ENCODE measurements around the gene PDZD7.

Gene PDZD7

GRCh38 chr10:101066146-101066895, 35.4 kb upstream of the PDZD7 start:
- Histone ChIP-seq H3K4me3 (ENCODE audit: low read length) (peak overlapping the region; percentile 71), H3K9ac (ENCODE audit: low read length) (no peak overlapping the region), H3K27ac (ENCODE audit: low read depth, low read length) (no peak overlapping the region), H3K4me1 (ENCODE audit: control insufficient read depth, insufficient read depth, low read length) (peaks cover 4% of the 10 kb centered on the region), H3K36me3 (ENCODE audit: control insufficient read depth, insufficient read depth, low read length) (no peaks in the 10 kb centered on the region), H3K27me3 (ENCODE audit: control insufficient read depth, insufficient read depth, low read length) (peaks cover 13% of the 10 kb centered on the region)

- H3K27ac ChIP-seq (ENCODE audit: low read depth, low read length): no peak overlapping the region
- H3K4me1 ChIP-seq (ENCODE audit: control insufficient read depth, insufficient read depth, low read length): peaks cover 4% of the 10 kb centered on the region
- peak overlapping the region; percentile 6 for H3K9ac ChIP-seq (ENCODE audit: low read length)
- H3K4me3 ChIP-seq (ENCODE audit: low read length): peak overlapping the region; percentile 71
- H3K27me3 ChIP-seq (ENCODE audit: control insufficient read depth, insufficient read depth, low read length): peaks cover 13% of the 10 kb centered on the region
- H3K36me3 ChIP-seq (ENCODE audit: control insufficient read depth, insufficient read depth, low read length): no peaks in the 10 kb centered on the region
Measured at GRCh38 chr10:101065481-101066145, 34.7 kb upstream of the PDZD7 start.

DNA sequence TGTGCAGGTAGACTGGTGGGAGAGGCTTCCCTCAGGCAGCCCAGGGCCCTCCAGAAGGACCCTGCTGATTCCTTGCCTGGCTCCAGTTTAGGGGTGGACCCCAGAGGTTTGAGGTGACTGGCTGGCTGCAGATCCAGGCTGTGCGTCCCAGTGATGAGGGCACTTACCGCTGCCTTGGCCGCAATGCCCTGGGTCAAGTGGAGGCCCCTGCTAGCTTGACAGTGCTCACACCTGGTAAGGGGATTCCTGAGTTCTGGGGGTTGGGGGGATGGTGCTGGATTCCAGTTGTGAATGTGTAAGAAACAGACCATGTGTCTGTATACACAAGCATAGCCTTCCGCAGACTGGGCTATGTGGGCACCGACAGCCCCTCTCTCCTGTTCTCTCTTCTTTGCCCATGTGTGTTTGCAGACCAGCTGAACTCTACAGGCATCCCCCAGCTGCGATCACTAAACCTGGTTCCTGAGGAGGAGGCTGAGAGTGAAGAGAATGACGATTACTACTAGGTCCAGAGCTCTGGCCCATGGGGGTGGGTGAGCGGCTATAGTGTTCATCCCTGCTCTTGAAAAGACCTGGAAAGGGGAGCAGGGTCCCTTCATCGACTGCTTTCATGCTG, 33.6 kb upstream of the PDZD7 start:
- H3K4me3 ChIP-seq (ENCODE audit: low read length): no peak overlapping the region
- H3K9ac ChIP-seq (ENCODE audit: low read length): no peak overlapping the region
- peaks cover 13% of the 10 kb centered on the region for H3K27me3 ChIP-seq (ENCODE audit: control insufficient read depth, insufficient read depth, low read length)
- no peaks in the 10 kb centered on the region for H3K36me3 ChIP-seq (ENCODE audit: control insufficient read depth, insufficient read depth, low read length)
- H3K4me1 ChIP-seq (ENCODE audit: control insufficient read depth, insufficient read depth, low read length): peaks cover 4% of the 10 kb centered on the region
- H3K27ac ChIP-seq (ENCODE audit: low read depth, low read length): no peak overlapping the region

GRCh38 chr10:101063548-101064414, 32.9 kb upstream of the PDZD7 start:
- peaks cover 13% of the 10 kb centered on the region for H3K27me3 ChIP-seq (ENCODE audit: control insufficient read depth, insufficient read depth, low read length)
- H3K27ac ChIP-seq (ENCODE audit: low read depth, low read length): no peak overlapping the region
- no peak overlapping the region for H3K9ac ChIP-seq (ENCODE audit: low read length)
- peak overlapping the region; percentile 83 for H3K4me3 ChIP-seq (ENCODE audit: low read length)
- peaks cover 4% of the 10 kb centered on the region for H3K4me1 ChIP-seq (ENCODE audit: control insufficient read depth, insufficient read depth, low read length)
- no peaks in the 10 kb centered on the region for H3K36me3 ChIP-seq (ENCODE audit: control insufficient read depth, insufficient read depth, low read length)

- Histone ChIP-seq H3K4me1 (ENCODE audit: control insufficient read depth, insufficient read depth, low read length) (peaks cover 4% of the 10 kb centered on the region), H3K36me3 (ENCODE audit: control insufficient read depth, insufficient read depth, low read length) (no peaks in the 10 kb centered on the region), H3K9ac (ENCODE audit: low read length) (no peak overlapping the region), H3K27ac (ENCODE audit: low read depth, low read length) (no peak overlapping the region), H3K4me3 (ENCODE audit: low read length) (peak overlapping the region; percentile 83), H3K27me3 (ENCODE audit: control insufficient read depth, insufficient read depth, low read length) (peaks cover 13% of the 10 kb centered on the region)
Measured at GRCh38 chr10:101063050-101063525, 32.2 kb upstream of the PDZD7 start.

DNA sequence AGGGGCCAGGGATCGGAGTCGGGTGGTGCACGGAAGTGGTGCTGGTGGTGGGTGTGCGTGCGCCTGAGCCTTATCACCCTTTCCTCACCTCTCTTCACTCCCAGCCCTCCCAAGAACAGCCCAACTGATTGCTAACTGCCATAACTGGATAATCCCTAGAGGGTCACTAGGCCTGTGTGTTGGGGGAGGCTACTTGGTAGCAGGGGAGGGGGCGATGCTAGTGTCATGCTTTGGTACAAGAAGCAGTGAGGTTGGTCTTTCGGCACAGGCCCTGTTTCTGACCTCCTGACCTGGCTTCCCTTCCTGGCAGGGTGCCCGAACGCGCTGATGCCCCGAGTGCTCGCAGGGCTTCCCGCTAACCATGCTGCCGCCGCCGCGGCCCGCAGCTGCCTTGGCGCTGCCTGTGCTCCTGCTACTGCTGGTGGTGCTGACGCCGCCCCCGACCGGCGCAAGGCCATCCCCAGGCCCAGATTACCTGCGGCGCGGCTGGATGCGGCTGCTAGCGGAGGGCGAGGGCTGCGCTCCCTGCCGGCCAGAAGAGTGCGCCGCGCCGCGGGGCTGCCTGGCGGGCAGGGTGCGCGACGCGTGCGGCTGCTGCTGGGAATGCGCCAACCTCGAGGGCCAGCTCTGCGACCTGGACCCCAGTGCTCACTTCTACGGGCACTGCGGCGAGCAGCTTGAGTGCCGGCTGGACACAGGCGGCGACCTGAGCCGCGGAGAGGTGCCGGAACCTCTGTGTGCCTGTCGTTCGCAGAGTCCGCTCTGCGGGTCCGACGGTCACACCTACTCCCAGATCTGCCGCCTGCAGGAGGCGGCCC, 31.5 kb upstream of the PDZD7 start:
- Histone ChIP-seq H3K4me1 (ENCODE audit: control insufficient read depth, insufficient read depth, low read length) (peaks cover 4% of the 10 kb centered on the region), H3K36me3 (ENCODE audit: control insufficient read depth, insufficient read depth, low read length) (no peaks in the 10 kb centered on the region), H3K27ac (ENCODE audit: low read depth, low read length) (no peak overlapping the region), H3K4me3 (ENCODE audit: low read length) (peak overlapping the region; percentile 83), H3K27me3 (ENCODE audit: control insufficient read depth, insufficient read depth, low read length) (peaks cover 13% of the 10 kb centered on the region), H3K9ac (ENCODE audit: low read length) (no peak overlapping the region)

- peak within 1 kb of the TSS; percentile 83 for H3K4me3 ChIP-seq (ENCODE audit: low read length)
- H3K27me3 ChIP-seq (ENCODE audit: control insufficient read depth, insufficient read depth, low read length): peaks cover 11% of the 10 kb centered on the region
- peak within 1 kb of the TSS; percentile 87 for H3K9ac ChIP-seq (ENCODE audit: low read length)
- H3K4me1 ChIP-seq (ENCODE audit: control insufficient read depth, insufficient read depth, low read length): no peaks in the 10 kb centered on the region
- no peaks in the 10 kb centered on the region for H3K36me3 ChIP-seq (ENCODE audit: control insufficient read depth, insufficient read depth, low read length)
- H3K27ac ChIP-seq (ENCODE audit: low read depth, low read length): peak within 1 kb of the TSS; percentile 92
Measured at GRCh38 chr10:101061624-101062231, 30.8 kb upstream of the PDZD7 start, which contains the start of gene KAZALD1. TSS of gene KAZALD1 (plus strand) at chr10:101061989. CDS start at chr10:101062593, 604 bp downstream.

DNA sequence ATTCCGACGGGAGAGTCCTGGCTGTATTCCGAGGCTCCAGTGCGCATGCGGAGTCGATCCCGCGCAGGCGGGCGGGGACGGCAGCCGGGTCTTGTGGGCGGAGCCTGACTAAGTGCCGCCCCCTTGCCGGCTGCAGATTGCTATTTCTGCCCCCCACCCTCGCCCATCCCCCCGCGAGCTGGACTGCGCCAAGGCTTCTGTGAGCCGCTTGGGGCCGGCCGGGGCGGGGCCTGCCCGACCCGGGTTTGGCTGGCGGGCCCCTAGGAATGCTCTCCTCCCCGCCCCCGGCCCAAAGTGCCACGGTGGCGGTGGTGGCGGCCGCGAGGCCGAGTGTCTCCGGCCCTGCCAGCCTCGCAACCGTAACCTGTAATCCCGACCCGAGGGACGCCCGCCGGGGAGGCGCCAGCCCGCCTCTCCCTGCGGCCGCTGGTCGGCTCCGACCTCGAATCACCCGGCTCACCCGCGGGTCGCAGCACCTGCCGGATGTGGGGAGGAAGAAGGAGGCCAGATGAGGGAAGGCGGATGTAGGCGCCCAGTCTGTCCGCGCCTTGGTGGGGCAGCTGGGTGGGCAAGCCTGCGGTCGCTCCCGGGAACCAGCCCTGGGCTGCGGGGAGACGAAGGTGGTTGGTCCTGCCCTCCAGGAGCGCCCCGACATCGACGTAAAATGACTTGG, 30.2 kb upstream of the PDZD7 start:
- Histone ChIP-seq H3K9ac (ENCODE audit: low read length) (peak overlapping the region; percentile 87), H3K4me1 (ENCODE audit: control insufficient read depth, insufficient read depth, low read length) (no peaks in the 10 kb centered on the region), H3K36me3 (ENCODE audit: control insufficient read depth, insufficient read depth, low read length) (no peaks in the 10 kb centered on the region), H3K27ac (ENCODE audit: low read depth, low read length) (peak overlapping the region; percentile 92), H3K27me3 (ENCODE audit: control insufficient read depth, insufficient read depth, low read length) (peaks cover 7% of the 10 kb centered on the region), H3K4me3 (ENCODE audit: low read length) (peak overlapping the region; percentile 83)

- Histone ChIP-seq H3K27ac (ENCODE audit: low read depth, low read length) (peak overlapping the region; percentile 92), H3K4me1 (ENCODE audit: control insufficient read depth, insufficient read depth, low read length) (no peaks in the 10 kb centered on the region)
Measured at GRCh38 chr10:101060036-101060950, 29.4 kb upstream of the PDZD7 start.

More at GRCh38 chr10:101060036-101060950, 29.4 kb upstream of the PDZD7 start:
- peak overlapping the region; percentile 83 for H3K4me3 ChIP-seq (ENCODE audit: low read length)
- no peaks in the 10 kb centered on the region for H3K36me3 ChIP-seq (ENCODE audit: control insufficient read depth, insufficient read depth, low read length)
- peaks cover 5% of the 10 kb centered on the region for H3K27me3 ChIP-seq (ENCODE audit: control insufficient read depth, insufficient read depth, low read length)
- H3K9ac ChIP-seq (ENCODE audit: low read length): peak overlapping the region; percentile 87

Measured in rectal smooth muscle tissue (tissue), 1 donor.